Astrocyte (in vitro differentiated cells and primary cell): Measurements from ENCODE around the gene MYL6B.

Source experiments
- EZH2 ChIP-seq: IDR thresholded peaks from 2 replicates; pipeline ENCODE4 v1.6.1; 2012; ENCODE audit warnings: mild to moderate bottlenecking, low read length, inconsistent platforms; ENCODE audit not compliant: insufficient read depth
- TF ChIP-seq, protein P1 (sequence below): IDR thresholded peaks from 2 replicates; pipeline ENCODE4 v1.5.1; 2011; ENCODE audit warnings: low read depth, mild to moderate bottlenecking, inconsistent platforms, low read length, moderate library complexity; ENCODE audit not compliant: insufficient read depth

DNA sequence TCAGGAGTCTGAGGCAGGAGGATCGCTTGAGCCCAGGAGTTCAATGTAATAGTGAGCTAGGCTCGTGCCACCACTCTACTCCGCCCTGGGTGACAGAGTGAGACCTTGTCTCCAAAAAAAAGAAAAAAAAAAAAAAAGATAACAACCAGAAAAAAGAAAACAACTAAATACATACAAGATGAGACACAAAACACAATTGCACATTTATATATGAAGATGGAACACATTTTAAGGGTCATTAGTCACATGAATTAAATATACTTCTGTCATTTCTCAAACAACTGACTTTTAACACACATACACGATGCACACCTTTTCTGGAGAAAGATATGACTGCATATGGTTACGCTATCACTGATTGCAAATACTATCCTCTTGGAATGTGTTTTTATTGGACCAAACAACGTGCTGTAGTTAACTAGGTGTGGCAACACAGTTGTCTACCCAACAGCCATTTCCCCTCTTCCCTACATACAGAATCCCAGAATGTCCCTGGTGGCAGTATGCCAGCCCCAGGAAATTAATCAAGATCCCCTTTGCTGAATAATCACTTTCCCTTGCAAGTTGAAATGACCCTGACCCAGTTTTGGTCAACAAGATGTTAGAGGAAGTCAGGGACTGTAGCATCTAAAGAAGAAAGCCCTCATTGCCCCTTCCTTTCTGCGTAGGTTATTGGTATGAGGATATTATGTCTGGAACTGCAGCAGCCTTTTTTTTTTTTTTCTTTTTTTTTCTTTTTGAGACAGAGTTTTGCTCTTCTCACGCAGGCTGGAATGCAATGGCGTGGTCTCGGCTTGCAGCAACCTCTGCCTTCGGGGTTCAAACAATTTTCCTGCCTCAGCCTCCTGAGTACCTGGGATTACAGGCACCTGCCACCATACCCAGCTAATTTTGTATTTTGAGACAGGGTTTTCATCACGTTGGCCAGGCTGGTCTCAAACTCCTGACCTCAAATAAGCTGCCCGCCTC lies 5.6 kb upstream of the MYL6B start:
- TF ChIP-seq, protein P1, sequence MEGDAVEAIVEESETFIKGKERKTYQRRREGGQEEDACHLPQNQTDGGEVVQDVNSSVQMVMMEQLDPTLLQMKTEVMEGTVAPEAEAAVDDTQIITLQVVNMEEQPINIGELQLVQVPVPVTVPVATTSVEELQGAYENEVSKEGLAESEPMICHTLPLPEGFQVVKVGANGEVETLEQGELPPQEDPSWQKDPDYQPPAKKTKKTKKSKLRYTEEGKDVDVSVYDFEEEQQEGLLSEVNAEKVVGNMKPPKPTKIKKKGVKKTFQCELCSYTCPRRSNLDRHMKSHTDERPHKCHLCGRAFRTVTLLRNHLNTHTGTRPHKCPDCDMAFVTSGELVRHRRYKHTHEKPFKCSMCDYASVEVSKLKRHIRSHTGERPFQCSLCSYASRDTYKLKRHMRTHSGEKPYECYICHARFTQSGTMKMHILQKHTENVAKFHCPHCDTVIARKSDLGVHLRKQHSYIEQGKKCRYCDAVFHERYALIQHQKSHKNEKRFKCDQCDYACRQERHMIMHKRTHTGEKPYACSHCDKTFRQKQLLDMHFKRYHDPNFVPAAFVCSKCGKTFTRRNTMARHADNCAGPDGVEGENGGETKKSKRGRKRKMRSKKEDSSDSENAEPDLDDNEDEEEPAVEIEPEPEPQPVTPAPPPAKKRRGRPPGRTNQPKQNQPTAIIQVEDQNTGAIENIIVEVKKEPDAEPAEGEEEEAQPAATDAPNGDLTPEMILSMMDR: no peak
- TF ChIP-seq EZH2: no peak
